H1 (cell line): ENCODE data around the gene GAS7. TPM values are rescaled to one million over a fixed set of nuclear protein-coding genes. Genes with fewer than 3 reads are reported as not detected.

ENCODE experiments used
- CTCF ChIA-PET: fragments of 300-600 bp; sonication (Branson Sonifier 250); formaldehyde crosslinking; loops from one replicate; lab custom pipeline; 2021; ENCODE audit not compliant: partially characterized antibody; lab: Charles Lee
- POLR2A ChIA-PET: fragments of 300-600 bp; sonication (Branson Sonifier 250); formaldehyde crosslinking; loops from one replicate; lab custom pipeline; 2021; ENCODE audit warnings: inconsistent platforms; ENCODE audit not compliant: partially characterized antibody; lab: Charles Lee
- DNase-seq, 2 experiments: peaks; one replicate each; pipeline versions ENCODE4 v3.0.0 to v3.0.0-alpha.2; 2010 to 2022; ENCODE audit warnings: low spot score in 2 of 2, low read depth in 1 of 2, mixed read lengths in 1 of 2
- FAIRE-seq: peaks from 2 replicates; lab custom pipeline; 2011; peaks lifted over from hg19 to GRCh38; lab: Jason Lieb, UNC
- H2AFZ ChIP-seq: 2 replicates; pipeline ENCODE4 v1.8.1; 2012; ENCODE audit warnings: low read length, inconsistent platforms
- H2AK5ac ChIP-seq: 2 replicates; pipeline ENCODE4 v1.6.1; 2013; ENCODE audit warnings: low read depth, low read length
- H2BK120ac ChIP-seq: replicated peaks from 2 replicates; pipeline ENCODE3; 2013; ENCODE audit warnings: low read depth, low read length, inconsistent platforms
- H2BK12ac ChIP-seq: 2 replicates; pipeline ENCODE4 v1.6.1; 2013; ENCODE audit warnings: low read depth, low read length
- H2BK15ac ChIP-seq: 2 replicates; pipeline ENCODE4 v1.6.1; 2013; ENCODE audit warnings: low read length
- H2BK20ac ChIP-seq: 2 replicates; pipeline ENCODE4 v1.6.1; 2013; ENCODE audit warnings: low read length
- H2BK5ac ChIP-seq: 2 replicates; pipeline ENCODE4 v1.6.1; 2013; ENCODE audit warnings: low read depth, low read length
- H3K14ac ChIP-seq: 2 replicates; pipeline ENCODE4 v1.6.1; 2013; ENCODE audit warnings: inconsistent platforms; ENCODE audit not compliant: insufficient read length
- H3K18ac ChIP-seq: 2 replicates; pipeline ENCODE4 v1.6.1; 2013; ENCODE audit warnings: low read length; ENCODE audit errors: extremely low read depth
- H3K23ac ChIP-seq: 2 replicates; pipeline ENCODE4 v1.6.1; 2013; ENCODE audit warnings: inconsistent platforms; ENCODE audit not compliant: insufficient read length
- H3K23me2 ChIP-seq: 2 replicates; pipeline ENCODE4 v1.6.1; 2013; ENCODE audit warnings: low read depth, low read length
- H3K27ac ChIP-seq: 2 replicates; pipeline ENCODE4 v1.6.1; 2011; ENCODE audit warnings: low read depth, low read length, inconsistent platforms
- H3K27me3 ChIP-seq, 4 experiments: replicated peaks in 1 of 4; 1 replicate in 1 of 4; 2 replicates in 3 of 4; pipeline versions ENCODE4 v1.6.1 to v1.8.1; 2011 to 2013; ENCODE audit warnings: low read length in 3 of 4, mild to moderate bottlenecking in 3 of 4, inconsistent platforms in 2 of 4, mixed read lengths in 2 of 4, moderate library complexity in 1 of 4; ENCODE audit not compliant: control insufficient read depth in 3 of 4, insufficient read depth in 3 of 4; ENCODE audit errors: extremely low read depth in 1 of 4
- H3K36me3 ChIP-seq, 4 experiments: 2 replicates each; pipeline versions ENCODE4 v1.6.1 to v1.8.1; 2011 to 2013; ENCODE audit warnings: mild to moderate bottlenecking in 4 of 4, low read length in 3 of 4, moderate library complexity in 2 of 4, control low read depth in 1 of 4, inconsistent platforms in 1 of 4; ENCODE audit not compliant: insufficient read depth in 4 of 4, control insufficient read depth in 2 of 4
- H3K4ac ChIP-seq: replicated peaks from 2 replicates; pipeline ENCODE3; 2013; ENCODE audit warnings: low read length, low read depth, mixed read lengths, inconsistent platforms; ENCODE audit not compliant: insufficient read length
- H3K4me1 ChIP-seq, 4 experiments: replicated peaks in 1 of 4; 1 replicate in 1 of 4; 2 replicates in 3 of 4; pipeline versions ENCODE4 v1.6.1 to v1.8.1; 2011 to 2013; ENCODE audit warnings: low read length in 3 of 4, inconsistent platforms in 2 of 4, mixed read lengths in 1 of 4; ENCODE audit not compliant: insufficient read depth in 4 of 4, control insufficient read depth in 3 of 4
- H3K4me2 ChIP-seq, 2 experiments: 2 replicates each; pipeline versions ENCODE4 v1.6.1 to v1.8.1; 2011 to 2013; ENCODE audit warnings: low read depth in 2 of 2, low read length in 2 of 2, control low read depth in 1 of 2, inconsistent platforms in 1 of 2, mild to moderate bottlenecking in 1 of 2; ENCODE audit not compliant: insufficient read depth in 1 of 2
- H3K4me3 ChIP-seq, 4 experiments: fragments of 200-600, 300-600 bp in 1 of 4; sonication (generic), shearing (Covaris generic), sonication (Bioruptor Twin) in 1 of 4; 2 replicates each; pipeline versions ENCODE4 v1.5.1 to v1.8.1; 2011 to 2016; ENCODE audit warnings: low read length in 4 of 4, low read depth in 3 of 4, control low read depth in 2 of 4, inconsistent platforms in 2 of 4, mild to moderate bottlenecking in 2 of 4, mixed read lengths in 1 of 4, moderate library complexity in 1 of 4; ENCODE audit not compliant: insufficient read depth in 2 of 4; ENCODE audit errors: extremely low read depth in 1 of 4
- H3K56ac ChIP-seq: replicated peaks from 2 replicates; pipeline ENCODE3; 2013; ENCODE audit warnings: low read depth, mild to moderate bottlenecking, mixed read lengths, low read length, inconsistent platforms; ENCODE audit not compliant: insufficient read length
- H3K79me1 ChIP-seq: 2 replicates; pipeline ENCODE4 v1.6.1; 2013; ENCODE audit warnings: low read depth, low read length, control low read depth
- H3K79me2 ChIP-seq, 2 experiments: 2 replicates each; pipeline versions ENCODE4 v1.6.1 to v1.8.1; 2012 to 2013; ENCODE audit warnings: low read length in 2 of 2, mild to moderate bottlenecking in 2 of 2, inconsistent platforms in 1 of 2; ENCODE audit not compliant: insufficient read depth in 2 of 2, control insufficient read depth in 1 of 2
- H3K9ac ChIP-seq, 4 experiments: replicated peaks in 1 of 4; 1 replicate in 1 of 4; 2 replicates in 3 of 4; pipeline versions ENCODE4 v1.6.1 to v1.8.1; 2011 to 2013; ENCODE audit warnings: low read depth in 3 of 4, low read length in 3 of 4, control low read depth in 2 of 4, mild to moderate bottlenecking in 2 of 4, moderate library complexity in 2 of 4, inconsistent platforms in 1 of 4; ENCODE audit errors: extremely low read depth in 1 of 4
- H3K9me3 ChIP-seq, 2 experiments: 2 replicates each; pipeline versions ENCODE4 v1.6.1 to v1.8.1; 2012 to 2013; ENCODE audit warnings: mild to moderate bottlenecking in 2 of 2, moderate library complexity in 2 of 2, control low read depth in 1 of 2, inconsistent platforms in 1 of 2, low read depth in 1 of 2, low read length in 1 of 2, mixed read lengths in 1 of 2; ENCODE audit not compliant: insufficient read depth in 2 of 2
- H4K20me1 ChIP-seq, 2 experiments: replicated peaks in 1 of 2; 2 replicates each; pipeline versions ENCODE3 to v1.8.1; 2011 to 2013; ENCODE audit warnings: inconsistent platforms in 2 of 2, low read length in 2 of 2, mild to moderate bottlenecking in 1 of 2; ENCODE audit not compliant: insufficient read depth in 2 of 2, control insufficient read depth in 1 of 2
- H4K5ac ChIP-seq: 2 replicates; pipeline ENCODE4 v1.6.1; 2013; ENCODE audit warnings: low read length, low read depth, mixed read lengths, inconsistent platforms; ENCODE audit not compliant: insufficient read length
- H4K8ac ChIP-seq: 2 replicates; pipeline ENCODE4 v1.8.0; 2013; ENCODE audit warnings: mild to moderate bottlenecking, moderate library complexity, low read length, inconsistent platforms; ENCODE audit not compliant: insufficient read depth; ENCODE audit errors: extremely low read depth
- H4K91ac ChIP-seq: replicated peaks from 2 replicates; pipeline ENCODE3; 2013; ENCODE audit warnings: low read length, mixed read lengths, inconsistent platforms; ENCODE audit not compliant: insufficient read length
- EP300 ChIP-seq, 2 experiments: IDR thresholded peaks; 1 replicate in 1 of 2; 2 replicates in 1 of 2; pipeline ENCODE4 v1.6.1; 2011 to 2012; ENCODE audit warnings: low read depth in 2 of 2, low read length in 2 of 2, mild to moderate bottlenecking in 2 of 2, borderline replicate concordance in 1 of 2, inconsistent platforms in 1 of 2, moderate library complexity in 1 of 2
- JUN ChIP-seq: IDR thresholded peaks from 2 replicates; pipeline ENCODE4 v1.6.1; 2011; ENCODE audit warnings: low read depth, mild to moderate bottlenecking, improper control_type of control experiment, low read length
- KDM5A ChIP-seq: fragments of 200-600 bp; IDR thresholded peaks from 2 replicates; pipeline ENCODE4 v1.7.1; 2012; ENCODE audit warnings: mild to moderate bottlenecking, low read length, inconsistent platforms, mixed read lengths
- NANOG ChIP-seq: IDR thresholded peaks from 2 replicates; pipeline ENCODE4 v1.6.1; 2011; ENCODE audit warnings: low read length, low read depth, mild to moderate bottlenecking, inconsistent platforms; ENCODE audit not compliant: insufficient read depth, poor library complexity, severe bottlenecking
- PHF8 ChIP-seq: fragments of 200-600 bp; sonication (generic); conservative IDR thresholded peaks from 2 replicates; pipeline ENCODE4 v1.7.1; 2012; ENCODE audit warnings: low read depth, mild to moderate bottlenecking, inconsistent platforms, low read length, moderate library complexity
- RBBP5 ChIP-seq: IDR thresholded peaks from 2 replicates; pipeline ENCODE4 v1.7.1; 2012; ENCODE audit warnings: low read depth, mild to moderate bottlenecking, inconsistent platforms, low read length, moderate library complexity, borderline replicate concordance
- RFX5 ChIP-seq: IDR thresholded peaks from 2 replicates; pipeline ENCODE4 v1.6.1; 2011; ENCODE audit warnings: low read depth, low read length, improper control_type of control experiment, borderline replicate concordance
- RNF2 ChIP-seq: fragments of 200-900, 300-1000 bp; sonication (generic); IDR thresholded peaks from 2 replicates; pipeline ENCODE4 v1.7.1; 2016; ENCODE audit warnings: borderline replicate concordance, low read depth, mild to moderate bottlenecking, antibody characterized with exemption, low read length; ENCODE audit not compliant: poor library complexity, severe bottlenecking; ENCODE audit errors: missing control alignments
- SIN3A ChIP-seq, 2 experiments: IDR thresholded peaks in 1 of 2; conservative IDR thresholded peaks in 1 of 2; 2 replicates each; pipeline ENCODE4 v1.6.1; 2011 to 2012; ENCODE audit warnings: low read length in 2 of 2, improper control_type of control experiment in 1 of 2, low read depth in 1 of 2, mild to moderate bottlenecking in 1 of 2
- WGBS, 2 experiments: shearing (Covaris generic) in 1 of 2; methylation state at CpG; one replicate each; pipeline versions ENCODE4 v1.1.6 to v1.1.7; 2013 to 2015; ENCODE audit warnings: low lambda C conversion rate in 2 of 2, mixed read lengths in 2 of 2, inconsistent platforms in 1 of 2, low coverage in 1 of 2, missing lambda C conversion rate in 1 of 2; ENCODE audit not compliant: insufficient replicate concordance in 2 of 2, insufficient coverage in 1 of 2, insufficient read length in 1 of 2; ENCODE audit errors: extremely low coverage in 1 of 2, missing lambda C conversion rate in 1 of 2; 5-methylcytosine and 5-hydroxymethylcytosine counted together
- polyA plus RNA-seq, 7 experiments: library from polyadenylated mRNA; depleted of rRNA in 3 of 7; stranded (reverse) in 5 of 7; unstranded in 2 of 7; fragments of >200 nt in 5 of 7; fragments of 200-250 nt in 2 of 7; gene quantifications; 1 replicate in 5 of 7; 2 replicates in 1 of 7; 4 replicates in 1 of 7; pipeline versions ENCODE4 v1.2.1 to v1.2.3, GENCODE V29; 2011 to 2013; ENCODE audit warnings: missing spikeins in 2 of 7, mixed read lengths in 2 of 7
- total RNA-seq: library from RNA; stranded (reverse); fragmentation: NEBNext Ultra II Directional; extraction: Animal tissue kit (Norgen Biotek cat#: 25700); gene quantifications from 2 replicates; pipeline ENCODE4 v1.2.1, GENCODE V29; 2021

The GAS7 gene
- total and polyA plus RNA-seq, 2 of the 8 experiments (the other 6 are each of a cell fraction or from before 2014, with no cell fraction given): 5.0 to 14.5 TPM

GRCh38 chr17:9934331-9934730, 264.1 kb downstream of the GAS7 start:
- Histone ChIP-seq H3K56ac (no peak overlapping the region), H3K4ac (no peak overlapping the region), H2AFZ (no peak overlapping the region), H3K36me3 (no peaks in the 10 kb centered on the region), H2BK5ac (no peak overlapping the region), H3K9ac (no peak overlapping the region), H3K27ac (no peak overlapping the region), H3K4me1 (peaks cover 0 to 5% (median 0%) of the 10 kb centered on the region in 4 experiments; a peak in 2 of 7 replicates), H3K4me3 (no peak overlapping the region), H4K20me1 (no peaks in the 10 kb centered on the region), H2BK12ac (no peak overlapping the region), H3K14ac (no peak overlapping the region), H4K91ac (no peak overlapping the region), H3K79me2 (no peaks in the 10 kb centered on the region), H3K4me2 (no peak overlapping the region), H2BK120ac (no peak overlapping the region), H2AK5ac (no peak overlapping the region), H2BK20ac (no peak overlapping the region), H3K79me1 (no peaks in the 10 kb centered on the region), H4K8ac (no peak overlapping the region), H3K23ac (no peak overlapping the region), H3K9me3 (peaks cover 0 to 3% of the 10 kb centered on the region in 2 experiments; a peak in 2 of 4 replicates), H4K5ac (no peak overlapping the region), H2BK15ac (no peak overlapping the region), H3K23me2 (no peaks in the 10 kb centered on the region), H3K18ac (no peak overlapping the region), H3K27me3 (no peaks in the 10 kb centered on the region)
- ChIA-PET POLR2A (no interaction called here), CTCF (interaction anchor here (0.8 to 2.9 kb wide), 8 partner anchors 8 to 682 kb away, joined by 3 to 19 read pairs (median 4); partner anchors contain the start of gene RCVRN)
- WGBS, 2 experiments: 90% methylated on average over 7 of the region's 7 CpGs; no CpG with 5 or more reads in 1 of the 2 experiments
- FAIRE-seq (no peak), DNase-seq (no peak)
- no peak for TF ChIP-seq PHF8
- TF ChIP-seq EP300 (IDR thresholded peaks at IDR 0.05; ENCODE audit: borderline replicate concordance in 1 of 2, low read depth in 2 of 2, low read length in 2 of 2): no peak
- no peak for TF ChIP-seq JUN
- TF ChIP-seq NANOG: no peak
- no peak for TF ChIP-seq KDM5A
- TF ChIP-seq SIN3A (conservative IDR thresholded peaks at IDR 0.05 in 1 of 2, IDR thresholded peaks at IDR 0.05 in 1 of 2; ENCODE audit: low read depth in 1 of 2, low read length in 2 of 2): no peak
- TF ChIP-seq RBBP5: no peak
- TF ChIP-seq RFX5: no peak
- no peak for TF ChIP-seq RNF2
